AG04450 (cell line): ENCODE data around the gene ACOX1. TPM values are rescaled to one million over a fixed set of nuclear protein-coding genes. Genes with fewer than 3 reads are reported as not detected.
A peak's percentile ranks its signal among the peaks of the same experiment; 100 is the strongest.
"Not testable (repeated sequence)": the region's sequence is repeated elsewhere in the genome, so short reads cannot be mapped to it uniquely, and the experiment has no call there.

Experiments used
- CTCF ChIA-PET: fragments of 300-600, 350-600 bp; formaldehyde crosslinking; extraction: SDS; loops from one replicate; lab custom pipeline; 2022; ENCODE audit warnings: antibody characterized with exemption, inconsistent platforms; lab: Charles Lee
- POLR2A ChIA-PET: fragments of 350-600 bp; formaldehyde crosslinking; extraction: SDS; loops from one replicate; lab custom pipeline; 2021; ENCODE audit warnings: antibody characterized with exemption, inconsistent platforms; lab: Yijun Ruan, JAX
- DNase-seq: peaks from one replicate; pipeline ENCODE4 v3.0.0-alpha.2; 2011; ENCODE audit warnings: low read depth, low spot score
- H3K27ac ChIP-seq: one replicate; pipeline ENCODE4 v1.5.1; 2012; ENCODE audit warnings: low read depth, low read length, control low read depth
- H3K27me3 ChIP-seq: one replicate; pipeline ENCODE4 v1.6.0; 2012; ENCODE audit warnings: low read length; ENCODE audit not compliant: control insufficient read depth, insufficient read depth
- H3K4me3 ChIP-seq: 2 replicates; pipeline ENCODE4 v1.5.1; 2011; ENCODE audit warnings: mild to moderate bottlenecking, low read depth, low read length, control low read depth
- H3K9me3 ChIP-seq: 2 replicates; pipeline ENCODE4 v1.5.1; 2012; ENCODE audit warnings: low read length; ENCODE audit not compliant: control insufficient read depth, insufficient read depth
- CTCF ChIP-seq: IDR thresholded peaks from 2 replicates; pipeline ENCODE4 v1.5.1; 2011; ENCODE audit warnings: low read depth, low read length, control low read depth, inconsistent platforms
- polyA plus RNA-seq: library from polyadenylated mRNA; depleted of rRNA; stranded (reverse); fragments of >200 nt; gene quantifications from 2 replicates; pipeline ENCODE4 v1.2.3, GENCODE V29; 2011

ACOX1 gene
- polyA plus RNA-seq, 1 experiment, result 30.7 TPM

DNA sequence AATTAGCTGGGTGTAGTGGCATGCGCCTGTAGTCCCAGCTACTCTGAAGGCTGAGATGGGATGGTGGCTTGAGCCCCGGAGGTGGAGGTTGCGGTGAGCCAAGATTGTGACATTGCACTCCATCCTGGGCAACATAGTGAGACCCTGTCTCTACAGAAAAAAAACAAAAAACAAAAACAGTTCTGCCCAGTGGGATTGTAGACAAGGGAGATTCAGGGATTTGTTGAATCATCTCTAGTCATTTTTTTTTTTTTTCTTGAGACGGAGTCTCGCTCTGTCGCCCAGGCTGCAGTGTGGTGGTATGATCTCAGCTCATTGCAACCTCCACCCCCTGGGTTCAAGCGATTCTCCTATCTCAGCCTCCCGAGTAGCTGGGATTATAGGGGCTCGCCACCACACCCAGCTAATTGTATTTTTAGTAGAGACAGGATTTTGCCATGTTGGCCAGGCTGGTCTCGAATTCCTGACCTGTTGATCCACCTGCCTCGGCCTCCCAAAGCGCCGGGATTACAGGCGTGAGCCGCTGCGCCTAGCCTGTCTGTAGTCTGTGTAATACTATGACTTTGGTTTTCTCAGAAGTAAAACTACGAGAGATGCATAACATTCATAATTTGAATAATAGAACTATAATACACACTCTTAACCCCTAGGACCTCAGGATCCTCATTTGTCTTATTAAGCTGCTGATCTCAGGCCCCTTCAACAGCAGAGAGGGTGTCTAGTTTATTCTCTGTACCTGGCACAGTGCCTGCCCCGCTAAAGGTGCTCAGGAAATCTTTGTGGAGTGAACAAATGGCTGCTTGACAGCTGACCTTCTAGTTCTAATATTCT lies 1.4 kb upstream of the ACOX1 start:
- peak overlapping the region; percentile 83 for H3K4me3 ChIP-seq
- ChIA-PET CTCF (interaction anchor here (1.4 to 1.9 kb wide), 2 partner anchors 23 to 25 kb away, joined by 6 read pairs; no protein-coding TSS in a partner anchor), POLR2A (no interaction called here)
- H3K27ac ChIP-seq, result peak overlapping the region; percentile 98
- H3K27me3 ChIP-seq, result no peaks in the 10 kb centered on the region
- no peak for TF ChIP-seq CTCF
- no peaks in the 10 kb centered on the region for H3K9me3 ChIP-seq
- DNase-seq, result no peak

- TF ChIP-seq CTCF, result no peak
- peak overlapping the region; percentile 98 for H3K27ac ChIP-seq
- peak; percentile 18 for DNase-seq
- no peaks in the 10 kb centered on the region for H3K9me3 ChIP-seq
- peak overlapping the region; percentile 83 for H3K4me3 ChIP-seq
- ChIA-PET CTCF (interaction anchor here (1.4 to 1.9 kb wide), 2 partner anchors 23 to 26 kb away, joined by 6 read pairs; no protein-coding TSS in a partner anchor), POLR2A (no interaction called here)
- no peaks in the 10 kb centered on the region for H3K27me3 ChIP-seq
Observed at GRCh38 chr17:75979705-75980187, 780 bp upstream of the ACOX1 start.

- Histone ChIP-seq H3K27ac (no peak overlapping the region), H3K27me3 (no peaks in the 10 kb centered on the region), H3K4me3 (peak overlapping the region; percentile 22), H3K9me3 (no peaks in the 10 kb centered on the region)
- POLR2A ChIA-PET, result no interaction called here
- no peak for TF ChIP-seq CTCF
- CTCF ChIA-PET, result no interaction called here
- no peak for DNase-seq
Observed at GRCh38 chr17:75976175-75976848, 2.7 kb downstream of the ACOX1 start.

GRCh38 chr17:75975757-75976174 lies 3.2 kb downstream of the ACOX1 start:
- ChIA-PET CTCF (no interaction called here), POLR2A (no interaction called here)
- H3K27ac ChIP-seq, result no peak overlapping the region
- no peak for DNase-seq
- TF ChIP-seq CTCF, result no peak
- no peaks in the 10 kb centered on the region for H3K27me3 ChIP-seq
- H3K4me3 ChIP-seq, result no peak overlapping the region
- H3K9me3 ChIP-seq, result no peaks in the 10 kb centered on the region

GRCh38 chr17:75975187-75975586 lies 3.8 kb downstream of the ACOX1 start:
- H3K4me3 ChIP-seq, H3K9me3 ChIP-seq, POLR2A ChIA-PET, H3K27ac ChIP-seq, H3K27me3 ChIP-seq, DNase-seq: not testable (repeated sequence)
- CTCF ChIA-PET, result interaction anchor here (0.9 kb wide), 1 partner anchor 39 kb away, joined by 3 read pairs; no protein-coding TSS in a partner anchor
